Thoracic aorta (tissue), 2 donors: ENCODE measurements around the gene CDR2. TPM values are rescaled to one million over a fixed set of nuclear protein-coding genes. Genes with fewer than 3 reads are reported as not detected.

Experiments used
- ATAC-seq: fragments of 150-250 bp; one replicate; pipeline ENCODE4 v1.8.0; 2017; ENCODE audit warnings: low read depth; ENCODE audit not compliant: insufficient number of reproducible peaks, low FRiP score
- DNase-seq: peaks from one replicate; pipeline ENCODE4 v3.0.0-alpha.2; 2020; ENCODE audit warnings: low spot score
- H3K27ac ChIP-seq, 2 donors: fragments of 200-600 bp; sonication (generic); 1 replicate in 1 of 2; 2 replicates in 1 of 2; pipeline ENCODE4 v1.5.1; 2016; ENCODE audit warnings: mild to moderate bottlenecking in 2 of 2, moderate library complexity in 2 of 2
- H3K27me3 ChIP-seq: fragments of 200-600 bp; sonication (generic); replicated peaks from 2 replicates; pipeline ENCODE4 v1.6.0; 2016; ENCODE audit warnings: mild to moderate bottlenecking; ENCODE audit not compliant: insufficient read depth
- H3K36me3 ChIP-seq: fragments of 200-600 bp; sonication (generic); one replicate; pipeline ENCODE4 v1.5.1; 2016
- H3K4me1 ChIP-seq, 2 donors: fragments of 200-600 bp; sonication (generic); 1 replicate in 1 of 2; 2 replicates in 1 of 2; pipeline versions ENCODE4 v1.5.1 to v1.6.0; 2016; ENCODE audit warnings: low read depth in 2 of 2, mild to moderate bottlenecking in 1 of 2; ENCODE audit not compliant: control insufficient read depth in 1 of 2
- H3K4me3 ChIP-seq: fragments of 200-600 bp; sonication (generic); 2 replicates; pipeline ENCODE4 v1.5.1; 2016; ENCODE audit warnings: mild to moderate bottlenecking
- H3K9me3 ChIP-seq: fragments of 200-600 bp; sonication (generic); 2 replicates; pipeline ENCODE4 v1.5.1; 2016
- total RNA-seq, 2 donors: library from RNA; depleted of rRNA; stranded (reverse); fragments of >200 nt; gene quantifications; one replicate each; pipeline versions ENCODE4 v1.1.0 to v1.2.3, GENCODE V29; 2016
- TF ChIP-seq, protein P1 (sequence below): fragments of 200-600 bp; sonication (generic); IDR thresholded peaks from one replicate; pipeline ENCODE4 v1.5.1; 2019; ENCODE audit warnings: antibody characterized with exemption

The CDR2 gene
- total RNA-seq, 2 donors from 2014 or later = 41.2 to 55.0 TPM

- Histone ChIP-seq H3K9me3 (peaks cover under 1% of the 10 kb centered on the region), H3K27ac (no peak overlapping the region), H3K4me3 (no peak overlapping the region), H3K36me3 (peaks cover 13% of the 10 kb centered on the region), H3K4me1 (peaks cover 0 to 11% of the 10 kb centered on the region in 2 donors), H3K27me3 (no peaks in the 10 kb centered on the region)
- no peak for DNase-seq
- TF ChIP-seq, protein P1, sequence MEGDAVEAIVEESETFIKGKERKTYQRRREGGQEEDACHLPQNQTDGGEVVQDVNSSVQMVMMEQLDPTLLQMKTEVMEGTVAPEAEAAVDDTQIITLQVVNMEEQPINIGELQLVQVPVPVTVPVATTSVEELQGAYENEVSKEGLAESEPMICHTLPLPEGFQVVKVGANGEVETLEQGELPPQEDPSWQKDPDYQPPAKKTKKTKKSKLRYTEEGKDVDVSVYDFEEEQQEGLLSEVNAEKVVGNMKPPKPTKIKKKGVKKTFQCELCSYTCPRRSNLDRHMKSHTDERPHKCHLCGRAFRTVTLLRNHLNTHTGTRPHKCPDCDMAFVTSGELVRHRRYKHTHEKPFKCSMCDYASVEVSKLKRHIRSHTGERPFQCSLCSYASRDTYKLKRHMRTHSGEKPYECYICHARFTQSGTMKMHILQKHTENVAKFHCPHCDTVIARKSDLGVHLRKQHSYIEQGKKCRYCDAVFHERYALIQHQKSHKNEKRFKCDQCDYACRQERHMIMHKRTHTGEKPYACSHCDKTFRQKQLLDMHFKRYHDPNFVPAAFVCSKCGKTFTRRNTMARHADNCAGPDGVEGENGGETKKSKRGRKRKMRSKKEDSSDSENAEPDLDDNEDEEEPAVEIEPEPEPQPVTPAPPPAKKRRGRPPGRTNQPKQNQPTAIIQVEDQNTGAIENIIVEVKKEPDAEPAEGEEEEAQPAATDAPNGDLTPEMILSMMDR = no peak
- ATAC-seq = no peak
These were observed 32.3 kb downstream of the CDR2 start for GRCh38 chr16:22342082-22342481.

DNA sequence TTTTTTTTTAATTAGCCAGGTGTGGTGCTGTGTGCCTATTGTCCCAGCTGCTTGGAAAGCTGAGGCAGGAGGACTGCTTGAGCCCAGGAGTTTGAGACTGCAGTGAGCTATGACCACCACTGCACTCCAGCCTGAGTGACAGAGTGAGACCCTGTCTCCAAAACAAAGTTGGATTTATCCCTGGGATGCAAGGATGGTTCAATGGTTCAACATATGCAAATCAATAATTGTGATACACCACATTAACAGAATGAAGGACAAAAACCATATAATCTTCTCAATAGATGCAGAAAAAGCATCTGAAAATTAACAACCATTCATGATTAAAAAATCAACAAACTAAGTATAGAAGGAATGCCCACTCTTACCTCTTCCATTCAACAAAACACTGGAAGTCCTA lies 33.5 kb downstream of the CDR2 start:
- ATAC-seq (no peak), DNase-seq (no peak)
- H3K36me3 ChIP-seq = peaks cover 14% of the 10 kb centered on the region
- H3K4me3 ChIP-seq = no peak overlapping the region
- H3K27me3 ChIP-seq = no peaks in the 10 kb centered on the region
- no peak overlapping the region for H3K27ac ChIP-seq
- no peaks in the 10 kb centered on the region for H3K4me1 ChIP-seq
- peaks cover 9% of the 10 kb centered on the region for H3K9me3 ChIP-seq
- TF ChIP-seq, protein P1 = no peak

DNA sequence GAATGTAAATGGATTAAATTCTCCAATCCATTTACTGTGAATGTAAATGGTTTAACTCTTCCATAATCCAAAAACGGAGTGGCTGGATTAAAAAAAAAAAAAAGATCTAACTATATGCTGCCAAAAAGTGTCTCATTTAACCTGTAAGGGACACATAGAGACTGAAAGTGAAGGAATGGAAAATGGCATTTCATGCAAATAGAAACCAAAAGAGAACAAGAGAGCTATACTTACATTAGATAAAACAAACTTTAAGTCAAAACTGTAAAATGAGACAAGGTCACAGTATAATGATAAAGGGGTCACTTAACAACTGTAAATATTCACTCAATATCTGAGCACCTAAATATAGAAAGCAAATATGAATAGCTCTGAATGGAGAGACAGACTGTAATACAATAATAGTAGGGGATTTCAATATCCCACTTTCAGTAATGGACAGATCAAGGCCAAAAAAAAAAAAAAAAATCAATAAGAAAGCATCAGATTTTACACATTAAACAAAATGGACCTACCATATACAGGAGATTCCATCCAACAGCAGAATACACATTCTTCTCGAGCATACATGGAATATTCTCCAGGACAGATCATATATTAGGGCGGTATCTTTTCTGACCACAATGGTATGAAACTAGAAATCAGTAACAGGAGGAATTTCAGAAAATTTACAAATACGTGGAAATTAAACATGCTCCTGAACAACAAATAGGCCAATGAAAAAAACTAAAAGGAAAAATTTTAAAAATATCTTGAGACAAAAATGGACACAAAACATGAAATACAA lies 36.4 kb downstream of the CDR2 start:
- H3K9me3 ChIP-seq = peaks cover 9% of the 10 kb centered on the region
- no peak for DNase-seq
- H3K36me3 ChIP-seq = peaks cover 28% of the 10 kb centered on the region
- H3K27me3 ChIP-seq = no peaks in the 10 kb centered on the region
- no peak for ATAC-seq
- H3K4me1 ChIP-seq = no peaks in the 10 kb centered on the region
- no peak overlapping the region for H3K4me3 ChIP-seq
- TF ChIP-seq, protein P1 = no peak
- no peak overlapping the region for H3K27ac ChIP-seq

GRCh38 chr16:22337045-22337444 lies 37.4 kb downstream of the CDR2 start:
- peaks cover 31% of the 10 kb centered on the region for H3K36me3 ChIP-seq
- no peaks in the 10 kb centered on the region for H3K27me3 ChIP-seq
- no peaks in the 10 kb centered on the region for H3K4me1 ChIP-seq
- ATAC-seq (no peak), DNase-seq (no peak)
- H3K4me3 ChIP-seq = no peak overlapping the region
- TF ChIP-seq, protein P1 = no peak
- no peak overlapping the region for H3K27ac ChIP-seq
- peaks cover 9% of the 10 kb centered on the region for H3K9me3 ChIP-seq

DNA sequence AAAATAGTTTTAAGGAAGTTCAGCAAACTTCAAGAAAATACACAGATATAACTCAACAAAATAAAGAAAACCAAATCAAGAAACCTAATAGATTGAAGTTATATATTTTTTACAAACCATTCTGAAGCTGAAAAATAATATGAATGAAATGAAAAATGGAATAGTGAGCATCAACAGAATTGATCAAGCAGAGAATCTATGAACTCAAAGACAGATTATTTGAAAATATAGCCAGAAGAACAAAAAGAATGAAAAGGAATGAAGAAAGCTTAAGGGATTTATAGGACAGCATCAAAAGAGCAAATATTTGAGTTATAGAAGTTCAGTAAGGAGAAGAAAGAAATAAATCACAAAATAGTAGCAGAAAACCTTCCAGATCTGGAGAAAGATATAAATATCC lies 37.8 kb downstream of the CDR2 start:
- Histone ChIP-seq H3K9me3 (peaks cover 9% of the 10 kb centered on the region), H3K4me1 (no peaks in the 10 kb centered on the region), H3K27me3 (no peaks in the 10 kb centered on the region), H3K27ac (no peak overlapping the region), H3K36me3 (peaks cover 34% of the 10 kb centered on the region), H3K4me3 (no peak overlapping the region)
- TF ChIP-seq, protein P1 = no peak
- ATAC-seq = no peak
- DNase-seq = no peak
